ENCODE data around the gene WNT4. TPM values are rescaled to one million over a fixed set of nuclear protein-coding genes. Genes with fewer than 3 reads are reported as not detected.

WNT4 gene
- total and polyA plus RNA-seq, 10 of the 15 experiments (the other 5 are each of a cell fraction or from before 2014, with no cell fraction given), result 0.01 TPM; not detected in 9

- TF ChIP-seq ZBTB11 (CRISPR knock-in tag; IDR thresholded peaks at IDR 0.05) (no peak), NFYB (IDR thresholded peaks at IDR 0.05; ENCODE audit: insufficient read depth, low read depth, low read length) (no peak), SMAD5 (IDR thresholded peaks at IDR 0.05; ENCODE audit: low read depth) (no peak), POLR2A (IDR thresholded peaks at IDR 0.05; ENCODE audit: low read depth, low read length) (no peak), SRF (IDR thresholded peaks at IDR 0.05; ENCODE audit: low read depth in 2 of 2, low read length in 2 of 2) (no peak), BHLHE40 (IDR thresholded peaks at IDR 0.05; ENCODE audit: borderline replicate concordance in 1 of 2, low read depth in 2 of 2, low read length in 1 of 2) (no peak)
Measured at GRCh38 chr1:22124592-22125229, 18.2 kb downstream of the WNT4 start (continued).

- TF ChIP-seq DPF2 (IDR thresholded peaks at IDR 0.05) (no peak), HSF1 (IDR thresholded peaks at IDR 0.05; ENCODE audit: low read depth, low read length) (no peak), SPI1 (IDR thresholded peaks at IDR 0.05; ENCODE audit: borderline replicate concordance, insufficient read depth, low read depth, low read length) (no peak)
- H3K4me2 ChIP-seq (ENCODE audit: control insufficient read depth, insufficient read depth), result no peak overlapping the region
- H3K4me1 ChIP-seq (ENCODE audit: control insufficient read depth, insufficient read depth, low read length), result peaks cover 10% of the 10 kb centered on the region
- no peak overlapping the region for H2AFZ ChIP-seq (ENCODE audit: control insufficient read depth, low read depth, low read length)
- CTCF ChIA-PET, result interaction anchor here (1.4 kb wide), 1 partner anchor 293 kb away, joined by 4 read pairs; no protein-coding TSS in a partner anchor
- H3K4me3 ChIP-seq, result no peak overlapping the region
- peaks cover 3% of the 10 kb centered on the region for H4K20me1 ChIP-seq (ENCODE audit: control insufficient read depth, insufficient read depth)
- SMC1A ChIA-PET (ENCODE audit: uncharacterized antibody, unreplicated experiment), result no interaction called here
- WGBS (ENCODE audit: insufficient coverage, insufficient replicate concordance, low lambda C conversion rate, missing lambda C conversion rate), result 84% methylated on average over 9 of the region's 9 CpGs
- H3K9ac ChIP-seq (ENCODE audit: control insufficient read depth, insufficient read depth, low read length), result no peak overlapping the region
- ATAC-seq, result no peak
- no peak for FAIRE-seq
- in situ Hi-C loops (cut with MboI) (no loop called here), intact Hi-C loops (cut with micrococcal nuclease; ENCODE audit: unreplicated experiment) (no loop called here)
- no peaks in the 10 kb centered on the region for H3K27me3 ChIP-seq (replicated peaks in 1 of 2; ENCODE audit: control insufficient read depth in 2 of 2, insufficient read depth in 2 of 2, low read length in 1 of 2)
- RAD21 ChIA-PET (ENCODE audit: unreplicated experiment), result no interaction called here
- peaks cover 0 to 5% of the 10 kb centered on the region in 2 experiments; a peak in 3 of 4 replicates for H3K36me3 ChIP-seq (ENCODE audit: control insufficient read depth in 2 of 2, insufficient read depth in 2 of 2, low read length in 1 of 2)
- POLR2A ChIA-PET, result no interaction called here
- DNase-seq (ENCODE audit: low read depth, low spot score), result no peak
- no TSS peak for BruUV-seq (replicated peaks)
- no peaks in the 10 kb centered on the region for H3K9me3 ChIP-seq (replicated peaks; ENCODE audit: control insufficient read depth, insufficient read depth, low read length)
- no peak overlapping the region for H3K27ac ChIP-seq (ENCODE audit: control insufficient read depth, insufficient read depth)
- no peaks in the 10 kb centered on the region for H3K79me2 ChIP-seq (ENCODE audit: control insufficient read depth, insufficient read depth, low read length)
Measured at GRCh38 chr1:22123901-22124404, 18.9 kb downstream of the WNT4 start.
